ENCODE results near the gene USH2A. TPM values are rescaled to one million over a fixed set of nuclear protein-coding genes. Genes with fewer than 3 reads are reported as not detected.

USH2A gene
- total and polyA plus RNA-seq, 8 donors, result 0.03 to 0.28 (median 0.06) TPM

- Histone ChIP-seq H3K27me3 (no peaks in the 10 kb centered on the region), H3K4me3 (no peak overlapping the region), H3K4me1 (no peaks in the 10 kb centered on the region), H3K36me3 (no peaks in the 10 kb centered on the region), H3K9me3 (no peaks in the 10 kb centered on the region), H3K27ac (no peak overlapping the region)
- no peak for DNase-seq
- TF ChIP-seq CTCF (IDR thresholded peaks at IDR 0.05), result no peak
- WGBS, 2 donors, result 61 to 78% methylated on average over 2 of the region's 2 CpGs
- intact Hi-C loops (cut with DNase I), result no loop called here
- FAIRE-seq, result no peak
- no peak for ATAC-seq
Measured at GRCh38 chr1:216330262-216330661, 93.0 kb downstream of the USH2A start.

- DNase-seq (no peak), ATAC-seq (no peak), FAIRE-seq (no peak)
- Histone ChIP-seq H3K4me1 (no peaks in the 10 kb centered on the region), H3K4me3 (no peak overlapping the region), H3K27me3 (no peaks in the 10 kb centered on the region), H3K9me3 (no peaks in the 10 kb centered on the region), H3K27ac (no peak overlapping the region), H3K36me3 (no peaks in the 10 kb centered on the region)
- TF ChIP-seq CTCF (IDR thresholded peaks at IDR 0.05), result no peak
- WGBS, 2 donors, result 69 to 77% methylated on average over 2 of the region's 2 CpGs
- intact Hi-C loops (cut with DNase I), result no loop called here
Measured at GRCh38 chr1:216325946-216326345, 97.3 kb downstream of the USH2A start.

- no peak for FAIRE-seq
- Histone ChIP-seq H3K27ac (no peak overlapping the region), H3K4me1 (no peaks in the 10 kb centered on the region), H3K36me3 (no peaks in the 10 kb centered on the region), H3K4me3 (no peak overlapping the region), H3K9me3 (no peaks in the 10 kb centered on the region), H3K27me3 (no peaks in the 10 kb centered on the region)
- WGBS, 2 donors, result 81 to 84% methylated on average over 7 of the region's 7 CpGs
- no peak for ATAC-seq
- intact Hi-C loops (cut with DNase I), result no loop called here
- TF ChIP-seq CTCF (IDR thresholded peaks at IDR 0.05), result no peak
- DNase-seq, result no peak
Measured at GRCh38 chr1:216325336-216325735, 97.9 kb downstream of the USH2A start.

GRCh38 chr1:216323344-216323743 lies 99.9 kb downstream of the USH2A start:
- H3K4me1 ChIP-seq, result no peaks in the 10 kb centered on the region
- no peak overlapping the region for H3K4me3 ChIP-seq
- no peaks in the 10 kb centered on the region for H3K27me3 ChIP-seq
- WGBS, 2 donors, result 69 to 75% methylated on average over 6 of the region's 6 CpGs
- H3K27ac ChIP-seq, result no peak overlapping the region
- no peak for FAIRE-seq
- H3K9me3 ChIP-seq, result no peaks in the 10 kb centered on the region
- TF ChIP-seq CTCF (IDR thresholded peaks at IDR 0.05), result no peak
- DNase-seq, result no peak
- H3K36me3 ChIP-seq, result no peaks in the 10 kb centered on the region
- no peak for ATAC-seq
- intact Hi-C loops (cut with DNase I), result no loop called here

GRCh38 chr1:216314379-216315095 lies 108.7 kb downstream of the USH2A start:
- intact Hi-C loops (cut with DNase I), result no loop called here
- no peaks in the 10 kb centered on the region for H3K27me3 ChIP-seq
- no peak for TF ChIP-seq CTCF (IDR thresholded peaks at IDR 0.05)
- DNase-seq (peak in 3 of 6 donors; percentile 9 to 28 (median 24)), FAIRE-seq (no peak), ATAC-seq (peak in 1 of 4 donors; percentile 53)
- no peaks in the 10 kb centered on the region for H3K4me1 ChIP-seq
- 35 to 45% methylated on average over 3 of the region's 3 CpGs for WGBS, 2 donors
- no peaks in the 10 kb centered on the region for H3K36me3 ChIP-seq
- H3K27ac ChIP-seq, result no peak overlapping the region
- no peak overlapping the region for H3K4me3 ChIP-seq
- H3K9me3 ChIP-seq, result no peaks in the 10 kb centered on the region

Measured in pancreas (tissue), 10 donors.